IMR-90 (cell line): ENCODE results near the gene CLIC3. TPM values are rescaled to one million over a fixed set of nuclear protein-coding genes. Genes with fewer than 3 reads are reported as not detected.

Source experiments
- ATAC-seq: fragments of 200-7000 bp; cut with Tn5 transposase; 2 replicates; pipeline ENCODE4 v1.9.1; 2020; ENCODE audit warnings: low read depth, mild to moderate bottlenecking, moderate library complexity
- BruUV-seq: library from RNA; stranded (reverse); fragments of 400-500 nt; replicated peaks from 2 replicates; lab custom pipeline; 2021; lab: Mats Ljungman, UMichigan
- CTCF ChIA-PET: fragments of 300-600 bp; formaldehyde crosslinking; extraction: SDS; loops from one replicate; lab custom pipeline; 2021; ENCODE audit warnings: antibody characterized with exemption; lab: Yijun Ruan, JAX
- POLR2A ChIA-PET: fragments of 300-600 bp; sonication (Branson Sonifier 250); formaldehyde crosslinking; loops from one replicate; lab custom pipeline; 2022; ENCODE audit warnings: antibody characterized with exemption; ENCODE audit not compliant: unreplicated experiment; lab: Charles Lee
- DNase-seq: peaks from one replicate; pipeline ENCODE4 v3.0.0; 2013
- H2AFZ ChIP-seq: replicated peaks from 2 replicates; pipeline ENCODE3; 2013; ENCODE audit warnings: low read length, mild to moderate bottlenecking; ENCODE audit not compliant: poor library complexity
- H2AK5ac ChIP-seq: 2 replicates; pipeline ENCODE4 v1.6.1; 2013; ENCODE audit warnings: low read depth, low read length, inconsistent platforms
- H2AK9ac ChIP-seq: replicated peaks from 2 replicates; pipeline ENCODE3; 2013; ENCODE audit warnings: mild to moderate bottlenecking, low read depth, low read length, moderate library complexity; ENCODE audit not compliant: poor library complexity
- H2BK120ac ChIP-seq: 2 replicates; pipeline ENCODE4 v1.6.1; 2013; ENCODE audit warnings: low read depth, low read length, inconsistent platforms
- H2BK15ac ChIP-seq: 3 replicates; pipeline ENCODE4 v1.6.1; 2013; ENCODE audit warnings: low read depth, low read length, inconsistent platforms
- H2BK20ac ChIP-seq: 2 replicates; pipeline ENCODE4 v1.6.1; 2013; ENCODE audit warnings: low read depth, mild to moderate bottlenecking, inconsistent platforms, low read length, moderate library complexity
- H2BK5ac ChIP-seq: 2 replicates; pipeline ENCODE4 v1.6.1; 2013; ENCODE audit warnings: mild to moderate bottlenecking, low read depth, low read length, inconsistent platforms; ENCODE audit not compliant: poor library complexity, severe bottlenecking
- H3K14ac ChIP-seq: replicated peaks from 2 replicates; pipeline ENCODE4 v1.6.1; 2013; ENCODE audit warnings: low read depth, low read length, inconsistent platforms
- H3K18ac ChIP-seq: 2 replicates; pipeline ENCODE4 v1.6.1; 2013; ENCODE audit warnings: low read depth, low read length, control low read depth
- H3K23ac ChIP-seq: 2 replicates; pipeline ENCODE4 v1.6.1; 2013; ENCODE audit warnings: low read depth, low read length, inconsistent platforms
- H3K27ac ChIP-seq: 2 replicates; pipeline ENCODE4 v1.5.1; 2013; ENCODE audit warnings: mild to moderate bottlenecking, control low read depth, low read length; ENCODE audit not compliant: insufficient read depth
- H3K27me3 ChIP-seq: 2 replicates; pipeline ENCODE4 v1.6.1; 2013; ENCODE audit warnings: low read length; ENCODE audit not compliant: control insufficient read depth, insufficient read depth
- H3K36me3 ChIP-seq: 2 replicates; pipeline ENCODE4 v1.6.1; 2013; ENCODE audit warnings: low read length, mixed read lengths; ENCODE audit not compliant: control insufficient read depth, insufficient read depth
- H3K4ac ChIP-seq: 2 replicates; pipeline ENCODE4 v1.6.1; 2013; ENCODE audit warnings: low read depth, low read length, inconsistent platforms
- H3K4me1 ChIP-seq: 2 replicates; pipeline ENCODE4 v1.6.1; 2013; ENCODE audit warnings: low read length, mixed read lengths; ENCODE audit not compliant: control insufficient read depth, insufficient read depth
- H3K4me2 ChIP-seq: 2 replicates; pipeline ENCODE4 v1.6.1; 2013; ENCODE audit warnings: low read depth, mild to moderate bottlenecking, control low read depth, low read length, moderate library complexity
- H3K4me3 ChIP-seq: 2 replicates; pipeline ENCODE4 v1.5.1; 2013; ENCODE audit warnings: low read depth, mild to moderate bottlenecking, control low read depth, low read length, moderate library complexity; ENCODE audit not compliant: insufficient read depth
- H3K56ac ChIP-seq: 2 replicates; pipeline ENCODE4 v1.6.1; 2013; ENCODE audit warnings: low read length, inconsistent platforms; ENCODE audit not compliant: insufficient read depth; ENCODE audit errors: extremely low read depth
- H3K79me1 ChIP-seq, 2 experiments: 2 replicates each; pipeline ENCODE4 v1.6.1; 2013; ENCODE audit warnings: low read length in 2 of 2, inconsistent platforms in 1 of 2, low read depth in 1 of 2
- H3K9ac ChIP-seq: 2 replicates; pipeline ENCODE4 v1.6.1; 2013; ENCODE audit warnings: low read depth, low read length, control low read depth
- H3K9me1 ChIP-seq: 2 replicates; pipeline ENCODE4 v1.6.1; 2013; ENCODE audit warnings: low read length, inconsistent platforms; ENCODE audit not compliant: insufficient read depth
- H3K9me3 ChIP-seq: 2 replicates; pipeline ENCODE4 v1.6.1; 2013; ENCODE audit warnings: low read length; ENCODE audit not compliant: control insufficient read depth, insufficient read depth
- H4K20me1 ChIP-seq: 2 replicates; pipeline ENCODE4 v1.6.1; 2013; ENCODE audit warnings: low read length, inconsistent platforms; ENCODE audit not compliant: insufficient read depth
- H4K5ac ChIP-seq: 2 replicates; pipeline ENCODE4 v1.6.1; 2013; ENCODE audit warnings: mild to moderate bottlenecking, low read depth, low read length, control low read depth
- H4K8ac ChIP-seq, 2 experiments: 2 replicates each; pipeline ENCODE4 v1.6.1; 2013; ENCODE audit warnings: low read depth in 2 of 2, low read length in 2 of 2, control low read depth in 1 of 2, inconsistent platforms in 1 of 2
- H4K91ac ChIP-seq: 2 replicates; pipeline ENCODE4 v1.6.1; 2013; ENCODE audit warnings: low read depth, low read length, inconsistent platforms; ENCODE audit not compliant: insufficient read depth
- CTCF ChIP-seq: conservative IDR thresholded peaks from 2 replicates; pipeline ENCODE4 v1.5.1; 2012; ENCODE audit warnings: mild to moderate bottlenecking, low read depth, low read length, improper control_type of control experiment
- NFE2L2 ChIP-seq: fragments of 150-350 bp; IDR thresholded peaks from 2 replicates; pipeline ENCODE4 v1.6.1; 2016; ENCODE audit warnings: low read depth, mild to moderate bottlenecking, low read length
- WGBS, 2 experiments: methylation state at CpG; one replicate each; pipeline versions ENCODE4 v1.1.5 to v1.1.7; 2013; ENCODE audit warnings: missing lambda C conversion rate in 2 of 2; ENCODE audit not compliant: insufficient read length in 1 of 2; ENCODE audit errors: extremely low coverage in 2 of 2; 5-methylcytosine and 5-hydroxymethylcytosine counted together
- dilution Hi-C: fragments of 300-500 bp; cut with HindIII; formaldehyde crosslinking; loops from one replicate; pipeline ENCODE4 v1.14.3; 2018; ENCODE audit warnings: low sequenced_read_pairs; ENCODE audit not compliant: unreplicated experiment
- in situ Hi-C: fragments of 300-500 bp; cut with MboI; formaldehyde crosslinking; loops from 3 replicates; pipeline ENCODE4 v1.14.3; 2019; ENCODE audit warnings: low sequenced_read_pairs, inconsistent platforms, mixed read lengths
- intact Hi-C: fragments of 100-400 bp; cut with micrococcal nuclease; formaldehyde crosslinking; loops from 2 replicates; pipeline ENCODE4 v1.10.0; 2022
- polyA plus RNA-seq, 3 experiments: library from polyadenylated mRNA; depleted of rRNA; stranded (reverse); fragments of >200 nt; gene quantifications; 2 replicates each; pipeline ENCODE4 v1.2.3, GENCODE V29; 2012; ENCODE audit warnings: low replicate concordance in 1 of 3
- total RNA-seq: library from RNA; depleted of rRNA; stranded (reverse); fragments of >200 nt; gene quantifications from 2 replicates; pipeline ENCODE4 v1.2.3, GENCODE V29; 2012

The CLIC3 gene
- total and polyA plus RNA-seq, 2 of the 4 experiments (the other 2 are of a cell fraction): 0.18 to 1.7 TPM

DNA sequence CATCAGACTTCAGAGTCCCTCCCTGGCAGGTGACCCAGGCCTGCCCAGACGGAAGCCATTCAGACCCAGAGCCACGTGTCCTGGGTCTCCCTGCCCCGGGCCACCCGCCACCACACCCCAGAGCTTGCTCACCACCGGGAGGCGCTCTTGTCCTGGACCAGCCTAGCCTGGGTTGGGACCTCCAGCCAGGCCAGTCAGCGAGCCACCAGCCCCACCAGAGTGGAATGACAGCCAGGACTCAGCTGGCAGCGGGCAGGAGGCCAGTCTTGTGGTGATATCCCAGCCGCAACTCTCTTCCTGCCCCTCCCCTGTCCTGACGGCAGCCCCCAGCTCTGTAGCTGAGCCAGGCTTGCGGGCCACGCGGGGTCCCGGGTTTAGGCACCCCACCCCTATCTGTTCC is 20.7 kb downstream of the CLIC3 start:
- Histone ChIP-seq H3K36me3 (no peaks in the 10 kb centered on the region), H3K14ac (no peak overlapping the region), H4K5ac (no peak overlapping the region), H2BK120ac (no peak overlapping the region), H2BK5ac (no peak overlapping the region), H3K4ac (no peak overlapping the region), H3K4me3 (no peak overlapping the region), H3K18ac (no peak overlapping the region), H3K79me1 (no peaks in the 10 kb centered on the region), H3K56ac (no peak overlapping the region), H3K4me2 (no peak overlapping the region), H3K23ac (no peak overlapping the region), H2BK15ac (no peak overlapping the region), H4K8ac (no peak overlapping the region), H3K9me3 (no peaks in the 10 kb centered on the region), H3K27ac (no peak overlapping the region), H3K9me1 (no peaks in the 10 kb centered on the region), H3K9ac (no peak overlapping the region), H3K27me3 (peaks cover 15% of the 10 kb centered on the region; the same call in 1 of the 2 replicates), H3K4me1 (peaks cover 7% of the 10 kb centered on the region; the same call in 1 of the 2 replicates), H2AFZ (peak overlapping the region; percentile 23), H2AK9ac (no peak overlapping the region), H2BK20ac (no peak overlapping the region), H4K91ac (no peak overlapping the region), H2AK5ac (no peak overlapping the region; the same call in 1 of the 2 replicates), H4K20me1 (no peaks in the 10 kb centered on the region)
- BruUV-seq: no TSS peak
- ChIA-PET POLR2A (no interaction called here), CTCF (interaction anchor here (1.1 kb wide), 1 partner anchor 11 kb away, joined by 3 read pairs; no protein-coding TSS in a partner anchor)
- intact Hi-C loops: no loop called here
- DNase-seq (no peak), ATAC-seq (no peak)
- in situ Hi-C loops: no loop called here
- dilution Hi-C loops: no loop called here
- no peak for TF ChIP-seq NFE2L2
- TF ChIP-seq CTCF: peak; percentile 16; the same call in 1 of the 2 replicates
- 75% methylated on average over 4 of the region's 14 CpGs; no CpG with 5 or more reads in 1 of the 2 experiments for WGBS, 2 experiments
